Activated CD8-positive, alpha-beta T cell treated with anti-CD3 and anti-CD28 coated beads for 36 hours (primary cell): ENCODE data around the gene THBD. TPM values are rescaled to one million over a fixed set of nuclear protein-coding genes. Genes with fewer than 3 reads are reported as not detected.

Source experiments
- ATAC-seq: fragments of 200-7000 bp; cut with Tn5 transposase; one replicate; pipeline ENCODE4 v1.10.0; 2021; ENCODE audit warnings: mild to moderate bottlenecking, moderate library complexity
- CTCF ChIA-PET: fragments of 350-600 bp; sonication (Branson Sonifier 250); formaldehyde crosslinking; loops from one replicate; lab custom pipeline; 2021; ENCODE audit warnings: antibody characterized with exemption; lab: Charles Lee
- POLR2A ChIA-PET: fragments of 350-600 bp; sonication (Branson Sonifier 250); formaldehyde crosslinking; loops from one replicate; lab custom pipeline; 2021; ENCODE audit warnings: antibody characterized with exemption; lab: Charles Lee
- DNase-seq: peaks from one replicate; pipeline ENCODE4 v3.0.0-alpha.2; 2020
- H3K27ac Mint-ChIP-seq: one replicate; pipeline ENCODE4 v1.8.0; 2021; ENCODE audit warnings: mild to moderate bottlenecking, mixed read lengths
- H3K27me3 Mint-ChIP-seq: one replicate; pipeline ENCODE4 v1.8.0; 2021; ENCODE audit warnings: mixed read lengths
- H3K36me3 Mint-ChIP-seq: one replicate; pipeline ENCODE4 v1.8.0; 2021; ENCODE audit warnings: low read depth, mixed read lengths
- H3K4me1 Mint-ChIP-seq: one replicate; pipeline ENCODE4 v1.8.0; 2021; ENCODE audit warnings: low read depth, mixed read lengths
- H3K4me3 Mint-ChIP-seq: one replicate; pipeline ENCODE4 v1.8.0; 2021; ENCODE audit warnings: mild to moderate bottlenecking, moderate library complexity, mixed read lengths
- H3K9me3 Mint-ChIP-seq: one replicate; pipeline ENCODE4 v1.8.0; 2021; ENCODE audit warnings: mixed read lengths
- CTCF ChIP-seq: fragments of 200-600 bp; IDR thresholded peaks from one replicate; pipeline ENCODE4 v1.8.0; 2022; ENCODE audit warnings: antibody characterized with exemption, mild to moderate bottlenecking
- intact Hi-C: fragments of 100-400 bp; cut with micrococcal nuclease; formaldehyde crosslinking; loops from one replicate; pipeline ENCODE4 v1.10.0; 2022
- total RNA-seq, 2 experiments: library from RNA; stranded (reverse); gene quantifications; one replicate each; pipeline ENCODE4 v1.2.3, GENCODE V29; 2021

The THBD gene
- total RNA-seq: not detected

- Mint-ChIP-seq H3K27ac (no peak within 1 kb of the TSS), H3K4me3 (no peak within 1 kb of the TSS), H3K27me3 (peaks cover 51% of the 10 kb centered on the region), H3K9me3 (no peaks in the 10 kb centered on the region), H3K4me1 (no peaks in the 10 kb centered on the region), H3K36me3 (no peaks in the 10 kb centered on the region)
- ATAC-seq: peak; percentile 24
- no peak for TF ChIP-seq CTCF
- intact Hi-C loops: no loop called here
- peak; percentile 10 for DNase-seq
- ChIA-PET CTCF (no interaction called here), POLR2A (no interaction called here)
Observed at GRCh38 chr20:23049201-23050075, at the start of gene THBD. Gene THBD, minus strand, starts transcription at chr20:23049672. Its CDS starts 168 bp downstream, at chr20:23049504.

DNA sequence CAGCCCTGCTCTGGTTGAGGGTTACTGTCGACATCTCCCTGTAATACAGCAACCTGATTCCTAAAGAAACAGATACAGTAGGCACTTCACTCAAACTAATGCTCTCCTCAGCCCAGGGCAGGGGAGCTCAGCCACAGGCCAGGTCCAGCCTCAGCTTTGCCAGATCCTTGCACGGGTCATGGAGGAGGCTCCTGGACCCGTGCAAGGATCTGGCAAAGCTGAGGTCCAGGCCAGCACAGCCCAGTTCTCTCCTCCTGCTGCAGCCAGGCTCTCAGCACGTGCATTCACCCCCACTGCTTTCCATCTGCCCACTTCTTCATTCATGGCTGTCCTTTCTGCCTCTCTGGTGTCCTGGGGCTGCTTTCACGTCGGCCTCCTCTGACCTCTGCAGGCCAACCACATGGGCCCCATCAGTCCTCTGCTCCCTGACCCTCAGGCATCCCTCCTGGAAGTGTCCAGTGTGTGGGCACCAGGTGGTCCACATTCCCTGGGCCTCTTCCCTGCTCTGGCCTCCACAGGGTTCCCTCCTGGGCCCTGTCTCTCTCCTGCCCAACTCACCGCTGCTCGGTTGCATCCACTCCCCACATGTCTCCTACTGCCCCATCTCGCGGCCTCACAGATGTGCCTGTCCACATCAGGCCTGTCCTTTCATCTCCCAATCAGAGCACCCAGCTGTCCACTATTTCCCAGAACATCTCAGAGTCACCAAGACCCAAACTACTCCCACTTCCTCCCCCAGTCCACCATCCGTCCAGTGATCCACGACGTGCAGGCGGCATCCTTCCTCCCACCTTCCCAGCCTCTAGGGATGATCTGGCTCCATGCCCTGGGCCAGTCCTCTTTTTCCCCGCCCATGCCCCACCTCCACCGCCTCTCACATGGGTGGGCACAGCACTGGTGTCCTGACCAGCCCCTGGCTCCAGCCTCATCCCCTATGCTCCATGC lies 48.4 kb upstream of the THBD start:
- DNase-seq (no peak), ATAC-seq (no peak)
- ChIA-PET CTCF (no interaction called here), POLR2A (no interaction called here)
- no peaks in the 10 kb centered on the region for H3K36me3 Mint-ChIP-seq
- no peaks in the 10 kb centered on the region for H3K4me1 Mint-ChIP-seq
- H3K4me3 Mint-ChIP-seq: no peak overlapping the region
- no peak for TF ChIP-seq CTCF
- H3K9me3 Mint-ChIP-seq: no peaks in the 10 kb centered on the region
- intact Hi-C loops: no loop called here
- no peaks in the 10 kb centered on the region for H3K27me3 Mint-ChIP-seq
- H3K27ac Mint-ChIP-seq: no peak overlapping the region

GRCh38 chr20:23096986-23097520 lies 47.6 kb upstream of the THBD start:
- Mint-ChIP-seq H3K4me1 (no peaks in the 10 kb centered on the region), H3K9me3 (no peaks in the 10 kb centered on the region), H3K4me3 (no peak overlapping the region), H3K27ac (no peak overlapping the region), H3K36me3 (no peaks in the 10 kb centered on the region), H3K27me3 (no peaks in the 10 kb centered on the region)
- CTCF ChIA-PET: no interaction called here
- ATAC-seq (no peak), DNase-seq (no peak)
- intact Hi-C loops: no loop called here
- TF ChIP-seq CTCF: no peak
- POLR2A ChIA-PET: interaction anchor here (1.0 kb wide), 1 partner anchor 14 kb away, joined by 3 read pairs; no protein-coding TSS in a partner anchor

- POLR2A ChIA-PET: interaction anchor here (1.0 kb wide), 1 partner anchor 15 kb away, joined by 3 read pairs; no protein-coding TSS in a partner anchor
- Mint-ChIP-seq H3K27me3 (no peaks in the 10 kb centered on the region), H3K27ac (no peak overlapping the region), H3K4me1 (no peaks in the 10 kb centered on the region), H3K9me3 (no peaks in the 10 kb centered on the region), H3K36me3 (no peaks in the 10 kb centered on the region), H3K4me3 (no peak overlapping the region)
- intact Hi-C loops: no loop called here
- CTCF ChIA-PET: no interaction called here
- no peak for TF ChIP-seq CTCF
- no peak for DNase-seq
- ATAC-seq: no peak
Observed at GRCh38 chr20:23096097-23096496, 46.6 kb upstream of the THBD start.
